ENCODE results near the gene GRM8.

The GRM8 gene

DNA sequence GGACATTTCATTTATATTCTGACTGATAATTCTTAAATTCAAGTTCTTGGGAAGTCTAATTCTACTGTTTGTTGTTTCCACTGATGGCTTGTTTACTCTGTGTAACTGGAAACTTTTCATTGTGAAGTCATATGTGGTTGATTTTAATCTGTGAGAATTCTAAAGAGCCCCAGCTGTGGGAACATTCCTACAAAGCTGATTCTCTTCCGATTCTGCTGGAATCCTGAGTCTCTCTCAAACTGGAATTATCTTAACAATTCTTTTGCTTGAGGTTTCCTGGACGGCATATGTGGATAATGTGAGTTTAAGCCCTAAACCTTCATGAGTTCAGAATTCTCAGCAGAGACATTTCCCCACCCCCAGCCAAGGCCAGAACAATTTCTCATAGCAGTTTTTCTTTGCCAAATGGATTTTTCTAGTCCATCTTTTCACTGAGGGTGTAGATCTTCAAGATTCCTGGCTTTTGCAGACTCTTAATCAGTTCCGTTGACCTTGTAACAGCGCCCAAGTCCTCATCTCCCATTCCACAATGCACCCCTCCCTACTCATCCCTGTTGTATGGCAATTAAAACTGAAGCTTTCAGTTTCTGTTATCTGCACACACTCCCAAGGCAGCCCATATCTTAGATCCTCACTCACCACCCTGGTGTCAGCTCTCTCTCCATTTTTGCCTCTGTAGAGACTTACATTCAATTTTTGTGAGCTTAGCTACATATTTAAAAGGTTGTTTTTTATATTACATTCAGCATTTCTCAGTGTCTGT, 37.6 kb downstream of the GRM8 start:
- H3K4me3 ChIP-seq (ENCODE audit: low read depth, low read length) = no peak overlapping the region
- in situ Hi-C loops (cut with HindIII; ENCODE audit: low sequenced_read_pairs) = no loop called here
- TF ChIP-seq, protein P1, sequence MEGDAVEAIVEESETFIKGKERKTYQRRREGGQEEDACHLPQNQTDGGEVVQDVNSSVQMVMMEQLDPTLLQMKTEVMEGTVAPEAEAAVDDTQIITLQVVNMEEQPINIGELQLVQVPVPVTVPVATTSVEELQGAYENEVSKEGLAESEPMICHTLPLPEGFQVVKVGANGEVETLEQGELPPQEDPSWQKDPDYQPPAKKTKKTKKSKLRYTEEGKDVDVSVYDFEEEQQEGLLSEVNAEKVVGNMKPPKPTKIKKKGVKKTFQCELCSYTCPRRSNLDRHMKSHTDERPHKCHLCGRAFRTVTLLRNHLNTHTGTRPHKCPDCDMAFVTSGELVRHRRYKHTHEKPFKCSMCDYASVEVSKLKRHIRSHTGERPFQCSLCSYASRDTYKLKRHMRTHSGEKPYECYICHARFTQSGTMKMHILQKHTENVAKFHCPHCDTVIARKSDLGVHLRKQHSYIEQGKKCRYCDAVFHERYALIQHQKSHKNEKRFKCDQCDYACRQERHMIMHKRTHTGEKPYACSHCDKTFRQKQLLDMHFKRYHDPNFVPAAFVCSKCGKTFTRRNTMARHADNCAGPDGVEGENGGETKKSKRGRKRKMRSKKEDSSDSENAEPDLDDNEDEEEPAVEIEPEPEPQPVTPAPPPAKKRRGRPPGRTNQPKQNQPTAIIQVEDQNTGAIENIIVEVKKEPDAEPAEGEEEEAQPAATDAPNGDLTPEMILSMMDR (IDR thresholded peaks at IDR 0.05; ENCODE audit: low read depth, low read length, missing control alignments) = no peak
- no peak for DNase-seq (ENCODE audit: low read depth)

DNA sequence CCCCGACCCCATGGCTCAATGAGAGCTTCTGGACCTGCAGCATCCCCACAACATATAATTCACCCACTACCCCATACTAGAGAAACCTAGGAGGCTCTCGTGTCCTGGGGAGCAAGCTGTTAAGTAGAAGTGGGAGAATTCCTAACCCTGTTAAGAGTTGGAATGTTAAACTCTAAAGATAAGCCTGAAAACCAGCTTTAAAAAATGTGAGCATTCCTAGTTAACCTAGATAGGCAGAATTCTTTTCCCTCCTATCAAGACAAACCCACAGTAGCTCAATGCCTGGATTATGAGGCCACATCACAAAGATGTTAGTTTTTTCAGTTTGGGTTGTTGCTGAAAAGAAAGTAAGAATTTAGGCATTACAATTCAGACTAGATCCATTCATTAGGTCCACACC, 42.9 kb downstream of the GRM8 start:
- DNase-seq (ENCODE audit: low read depth) = no peak
- TF ChIP-seq, protein P1 (IDR thresholded peaks at IDR 0.05; ENCODE audit: low read depth, low read length, missing control alignments) = no peak
- no peak overlapping the region for H3K4me3 ChIP-seq (ENCODE audit: low read depth, low read length)
- in situ Hi-C loops (cut with HindIII; ENCODE audit: low sequenced_read_pairs) = no loop called here

DNA sequence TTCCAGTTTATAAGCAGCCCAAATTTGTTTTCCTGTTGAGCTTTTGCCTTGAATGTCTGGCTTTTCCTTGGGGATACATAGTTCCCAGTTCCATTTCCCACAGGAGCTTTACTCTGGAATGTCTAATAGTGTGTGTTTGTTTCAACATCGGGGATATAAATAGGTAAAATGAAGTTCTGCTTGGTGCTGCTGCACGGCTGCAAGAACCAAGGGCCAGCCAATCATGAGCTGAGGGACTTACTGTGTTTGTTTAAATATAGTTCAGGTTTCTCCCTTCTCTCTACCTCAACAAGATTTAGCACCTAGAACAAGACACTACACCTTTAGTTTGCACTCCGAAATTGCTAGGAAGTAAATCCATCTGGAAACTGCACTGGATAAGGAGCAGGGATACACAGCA, 43.9 kb downstream of the GRM8 start:
- in situ Hi-C loops (cut with HindIII; ENCODE audit: low sequenced_read_pairs) = no loop called here
- no peak for DNase-seq (ENCODE audit: low read depth)
- H3K4me3 ChIP-seq (ENCODE audit: low read depth, low read length) = no peak overlapping the region
- TF ChIP-seq, protein P1 (IDR thresholded peaks at IDR 0.05; ENCODE audit: low read depth, low read length, missing control alignments) = no peak

DNA sequence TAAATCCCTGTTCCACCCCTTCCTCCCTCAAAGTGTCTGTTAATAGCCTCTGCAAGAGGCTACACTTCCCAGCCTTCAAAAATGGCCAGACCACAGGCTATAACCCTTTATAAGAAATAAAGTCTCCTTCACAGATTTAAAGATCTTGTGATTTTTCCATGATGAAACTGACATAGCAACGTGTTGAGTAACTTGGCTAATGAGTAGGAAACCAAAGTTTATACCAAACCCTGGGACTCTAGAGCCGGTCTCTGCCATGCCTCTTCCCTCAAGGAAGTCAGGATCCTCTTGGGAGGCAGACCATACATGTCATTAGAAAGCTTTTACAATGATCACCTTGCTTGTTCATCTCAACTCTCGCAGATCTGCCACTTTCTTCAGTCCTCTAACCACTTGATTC, 44.4 kb downstream of the GRM8 start:
- no peak overlapping the region for H3K4me3 ChIP-seq (ENCODE audit: low read depth, low read length)
- in situ Hi-C loops (cut with HindIII; ENCODE audit: low sequenced_read_pairs) = no loop called here
- TF ChIP-seq, protein P1 (IDR thresholded peaks at IDR 0.05; ENCODE audit: low read depth, low read length, missing control alignments) = no peak
- DNase-seq (ENCODE audit: low read depth) = no peak

DNA sequence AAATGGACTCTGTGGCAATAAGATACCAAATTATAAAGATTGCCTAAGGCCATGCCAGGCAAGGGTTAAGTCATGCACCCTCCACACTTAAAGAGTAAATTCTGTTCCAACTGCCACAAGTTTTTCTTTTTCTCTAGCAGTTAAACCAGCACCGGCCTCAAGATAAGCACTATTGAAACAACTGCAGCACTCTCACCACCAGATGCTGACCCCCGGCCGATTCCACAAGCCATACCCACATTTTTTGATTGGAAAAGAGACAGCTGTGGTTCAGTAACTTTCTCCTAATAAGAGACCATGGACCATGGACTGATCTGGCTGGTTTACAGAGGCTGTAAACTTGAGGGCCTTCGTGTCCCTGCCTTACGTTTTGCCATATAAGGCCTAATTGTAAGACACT, 44.9 kb downstream of the GRM8 start:
- DNase-seq (ENCODE audit: low read depth) = no peak
- H3K4me3 ChIP-seq (ENCODE audit: low read depth, low read length) = no peak overlapping the region
- in situ Hi-C loops (cut with HindIII; ENCODE audit: low sequenced_read_pairs) = no loop called here
- TF ChIP-seq, protein P1 (IDR thresholded peaks at IDR 0.05; ENCODE audit: low read depth, low read length, missing control alignments) = no peak

DNA sequence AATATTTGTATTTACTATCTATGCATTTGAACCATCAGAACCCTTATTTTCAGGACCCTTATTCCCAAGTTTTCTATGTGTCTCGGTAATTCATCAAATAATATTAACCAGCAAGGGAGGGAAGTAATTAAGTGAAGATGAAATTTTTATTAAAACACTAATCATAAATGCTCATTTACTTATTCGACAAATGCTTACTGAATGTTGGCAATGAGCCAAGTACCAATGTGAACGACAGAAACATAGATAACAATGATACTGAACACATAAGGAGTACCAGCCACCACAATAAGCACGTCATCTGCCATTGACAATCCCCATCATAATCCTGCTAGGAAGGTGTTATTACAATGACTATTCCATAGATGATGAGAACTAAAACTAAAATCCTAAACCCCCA, 45.5 kb downstream of the GRM8 start:
- H3K4me3 ChIP-seq (ENCODE audit: low read depth, low read length) = no peak overlapping the region
- DNase-seq (ENCODE audit: low read depth) = no peak
- TF ChIP-seq, protein P1 (IDR thresholded peaks at IDR 0.05; ENCODE audit: low read depth, low read length, missing control alignments) = no peak
- in situ Hi-C loops (cut with HindIII; ENCODE audit: low sequenced_read_pairs) = no loop called here

Measured in astrocyte of the cerebellum (primary cell).